ENCODE measurements around the gene CA4. TPM values are rescaled to one million over a fixed set of nuclear protein-coding genes. Genes with fewer than 3 reads are reported as not detected.

The CA4 gene
- total RNA-seq, 1 experiment from 2014 or later = 1.9 TPM

GRCh38 chr17:60127068-60128064 is 22.4 kb upstream of the CA4 start:
- Histone ChIP-seq H3K4me3 (no peak overlapping the region), H3K9me3 (no peaks in the 10 kb centered on the region), H3K27me3 (peaks cover 5% of the 10 kb centered on the region; the same call in 1 of the 2 replicates), H3K36me3 (no peaks in the 10 kb centered on the region)
- DNase-seq = no peak

GRCh38 chr17:60128171-60128859 is 21.5 kb upstream of the CA4 start:
- DNase-seq = no peak
- Histone ChIP-seq H3K4me3 (no peak overlapping the region), H3K27me3 (peaks cover 5% of the 10 kb centered on the region; the same call in 1 of the 2 replicates), H3K36me3 (no peaks in the 10 kb centered on the region), H3K9me3 (no peaks in the 10 kb centered on the region)

- Histone ChIP-seq H3K27me3 (peaks cover 5% of the 10 kb centered on the region; the same call in 1 of the 2 replicates), H3K9me3 (no peaks in the 10 kb centered on the region), H3K36me3 (no peaks in the 10 kb centered on the region), H3K4me3 (no peak overlapping the region)
- DNase-seq = no peak
Measured at GRCh38 chr17:60129164-60129563, 20.6 kb upstream of the CA4 start.

- no peak for DNase-seq
- H3K9me3 ChIP-seq = no peaks in the 10 kb centered on the region
- no peak overlapping the region for H3K4me3 ChIP-seq
- H3K27me3 ChIP-seq = peaks cover 5% of the 10 kb centered on the region; the same call in 1 of the 2 replicates
- no peaks in the 10 kb centered on the region for H3K36me3 ChIP-seq
Measured at GRCh38 chr17:60130466-60130865, 19.3 kb upstream of the CA4 start.

GRCh38 chr17:60134396-60135150 is 15.2 kb upstream of the CA4 start:
- Histone ChIP-seq H3K27me3 (peaks cover 2% of the 10 kb centered on the region; the same call in 1 of the 2 replicates), H3K9me3 (no peaks in the 10 kb centered on the region), H3K36me3 (no peaks in the 10 kb centered on the region), H3K4me3 (peak overlapping the region; percentile 65)
- no peak for DNase-seq

GRCh38 chr17:60135151-60135950 is 14.4 kb upstream of the CA4 start:
- Histone ChIP-seq H3K4me3 (peak overlapping the region; percentile 65), H3K36me3 (no peaks in the 10 kb centered on the region), H3K27me3 (peaks cover 8% of the 10 kb centered on the region; the same call in 1 of the 2 replicates), H3K9me3 (no peaks in the 10 kb centered on the region)
- DNase-seq = peak; percentile 92

- no peak for DNase-seq
- H3K27me3 ChIP-seq = peaks cover 8% of the 10 kb centered on the region; the same call in 1 of the 2 replicates
- peak overlapping the region; percentile 65 for H3K4me3 ChIP-seq
Measured at GRCh38 chr17:60135951-60136666, 13.7 kb upstream of the CA4 start.

GRCh38 chr17:60137731-60138130 is 12.0 kb upstream of the CA4 start:
- H3K4me3 ChIP-seq = no peak overlapping the region
- no peaks in the 10 kb centered on the region for H3K36me3 ChIP-seq
- no peaks in the 10 kb centered on the region for H3K9me3 ChIP-seq
- H3K27me3 ChIP-seq = peaks cover 8% of the 10 kb centered on the region; the same call in 1 of the 2 replicates
- DNase-seq = no peak

More at GRCh38 chr17:60135951-60136666, 13.7 kb upstream of the CA4 start:
- no peaks in the 10 kb centered on the region for H3K36me3 ChIP-seq
- H3K9me3 ChIP-seq = no peaks in the 10 kb centered on the region

GRCh38 chr17:60138769-60139437 is 10.9 kb upstream of the CA4 start:
- no peak overlapping the region for H3K4me3 ChIP-seq
- peaks cover 8% of the 10 kb centered on the region; the same call in 1 of the 2 replicates for H3K27me3 ChIP-seq
- no peaks in the 10 kb centered on the region for H3K36me3 ChIP-seq
- no peaks in the 10 kb centered on the region for H3K9me3 ChIP-seq
- no peak for DNase-seq

GRCh38 chr17:60139438-60140285 is 10.1 kb upstream of the CA4 start:
- peak; percentile 65 for DNase-seq
- Histone ChIP-seq H3K36me3 (no peaks in the 10 kb centered on the region), H3K4me3 (no peak overlapping the region), H3K9me3 (no peaks in the 10 kb centered on the region), H3K27me3 (peaks cover 8% of the 10 kb centered on the region; the same call in 1 of the 2 replicates)

- Histone ChIP-seq H3K27me3 (peaks cover 8% of the 10 kb centered on the region; the same call in 1 of the 2 replicates), H3K4me3 (no peak overlapping the region)
- no peak for DNase-seq
Measured at GRCh38 chr17:60141111-60142018, 8.4 kb upstream of the CA4 start.

GRCh38 chr17:60142872-60143499 is 6.8 kb upstream of the CA4 start:
- Histone ChIP-seq H3K9me3 (no peaks in the 10 kb centered on the region), H3K36me3 (no peaks in the 10 kb centered on the region), H3K4me3 (no peak overlapping the region), H3K27me3 (peaks cover 8% of the 10 kb centered on the region; the same call in 1 of the 2 replicates)
- peak; percentile 90 for DNase-seq

More at GRCh38 chr17:60141111-60142018, 8.4 kb upstream of the CA4 start:
- H3K36me3 ChIP-seq = no peaks in the 10 kb centered on the region
- H3K9me3 ChIP-seq = no peaks in the 10 kb centered on the region

All from MG63 (cell line).